Measurements from ENCODE around the gene MAGI2.

The MAGI2 gene

DNA sequence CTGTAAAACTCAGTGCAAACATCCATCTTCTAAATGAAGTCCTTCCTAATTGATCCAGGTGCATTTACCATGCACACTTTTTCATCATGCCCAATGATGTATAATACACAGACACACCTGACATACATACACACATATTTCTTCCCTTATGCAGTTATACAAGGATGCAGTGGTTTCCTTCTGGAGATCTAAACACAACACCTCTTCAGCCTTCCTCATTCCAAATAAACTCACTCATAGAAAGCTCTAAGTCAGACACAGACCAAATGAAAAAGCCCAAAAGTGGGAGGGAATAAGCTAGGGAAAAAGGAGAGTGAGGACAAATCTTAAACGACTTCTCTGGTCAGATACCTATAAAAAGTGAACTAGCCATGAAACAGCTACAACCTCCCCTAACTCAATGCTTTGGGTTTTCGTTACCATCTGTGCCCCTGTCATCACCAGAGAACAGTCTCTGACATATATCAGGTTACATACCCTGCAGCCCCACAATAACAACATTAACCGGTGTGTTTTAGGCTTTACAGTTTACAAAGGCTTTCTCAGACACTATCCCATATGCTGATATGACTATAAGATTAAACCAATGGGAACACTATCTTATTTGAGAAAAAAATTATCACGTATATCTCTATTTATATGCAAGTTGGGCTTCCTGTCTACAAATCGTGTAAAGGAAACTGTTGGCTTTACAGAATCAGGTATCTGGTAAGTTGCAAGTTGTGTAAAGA is 979.7 kb downstream of the MAGI2 start:
- Histone ChIP-seq H3K4me1 (ENCODE audit: insufficient read depth, poor library complexity, severe bottlenecking) (no peaks in the 10 kb centered on the region), H3K27me3 (ENCODE audit: insufficient read depth, poor library complexity, severe bottlenecking) (no peaks in the 10 kb centered on the region), H3K27ac (ENCODE audit: poor library complexity, severe bottlenecking) (no peak overlapping the region), H3K4me3 (ENCODE audit: severe bottlenecking) (no peak overlapping the region), H3K9me3 (ENCODE audit: severe bottlenecking) (no peaks in the 10 kb centered on the region), H3K36me3 (ENCODE audit: low read depth) (no peaks in the 10 kb centered on the region)
- TF ChIP-seq, protein P1, sequence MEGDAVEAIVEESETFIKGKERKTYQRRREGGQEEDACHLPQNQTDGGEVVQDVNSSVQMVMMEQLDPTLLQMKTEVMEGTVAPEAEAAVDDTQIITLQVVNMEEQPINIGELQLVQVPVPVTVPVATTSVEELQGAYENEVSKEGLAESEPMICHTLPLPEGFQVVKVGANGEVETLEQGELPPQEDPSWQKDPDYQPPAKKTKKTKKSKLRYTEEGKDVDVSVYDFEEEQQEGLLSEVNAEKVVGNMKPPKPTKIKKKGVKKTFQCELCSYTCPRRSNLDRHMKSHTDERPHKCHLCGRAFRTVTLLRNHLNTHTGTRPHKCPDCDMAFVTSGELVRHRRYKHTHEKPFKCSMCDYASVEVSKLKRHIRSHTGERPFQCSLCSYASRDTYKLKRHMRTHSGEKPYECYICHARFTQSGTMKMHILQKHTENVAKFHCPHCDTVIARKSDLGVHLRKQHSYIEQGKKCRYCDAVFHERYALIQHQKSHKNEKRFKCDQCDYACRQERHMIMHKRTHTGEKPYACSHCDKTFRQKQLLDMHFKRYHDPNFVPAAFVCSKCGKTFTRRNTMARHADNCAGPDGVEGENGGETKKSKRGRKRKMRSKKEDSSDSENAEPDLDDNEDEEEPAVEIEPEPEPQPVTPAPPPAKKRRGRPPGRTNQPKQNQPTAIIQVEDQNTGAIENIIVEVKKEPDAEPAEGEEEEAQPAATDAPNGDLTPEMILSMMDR (IDR thresholded peaks at IDR 0.05; ENCODE audit: poor library complexity, severe bottlenecking), result no peak
- DNase-seq (ENCODE audit: low spot score), result no peak
- ATAC-seq (ENCODE audit: low read depth), result no peak

DNA sequence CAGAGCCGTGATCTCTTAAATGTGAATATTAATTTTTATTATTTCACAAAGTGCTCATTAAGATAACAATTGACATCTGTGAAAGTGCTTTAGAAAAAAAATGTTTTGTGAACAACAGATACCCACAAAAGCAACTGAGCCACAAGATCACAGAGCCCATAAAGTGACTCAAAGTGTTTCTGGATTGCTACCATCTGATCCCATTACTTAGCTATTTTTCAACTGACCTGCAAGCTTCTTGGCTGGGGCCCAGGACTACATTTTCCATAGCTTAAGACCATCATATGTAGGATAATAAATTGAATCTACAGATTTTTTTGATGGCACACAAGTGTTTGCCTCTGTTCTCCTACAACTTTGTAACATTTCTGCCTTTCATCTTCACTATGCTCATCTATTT is 980.4 kb downstream of the MAGI2 start:
- DNase-seq (ENCODE audit: low spot score), result no peak
- TF ChIP-seq, protein P1 (IDR thresholded peaks at IDR 0.05; ENCODE audit: poor library complexity, severe bottlenecking), result no peak
- no peak overlapping the region for H3K4me3 ChIP-seq (ENCODE audit: severe bottlenecking)

DNA sequence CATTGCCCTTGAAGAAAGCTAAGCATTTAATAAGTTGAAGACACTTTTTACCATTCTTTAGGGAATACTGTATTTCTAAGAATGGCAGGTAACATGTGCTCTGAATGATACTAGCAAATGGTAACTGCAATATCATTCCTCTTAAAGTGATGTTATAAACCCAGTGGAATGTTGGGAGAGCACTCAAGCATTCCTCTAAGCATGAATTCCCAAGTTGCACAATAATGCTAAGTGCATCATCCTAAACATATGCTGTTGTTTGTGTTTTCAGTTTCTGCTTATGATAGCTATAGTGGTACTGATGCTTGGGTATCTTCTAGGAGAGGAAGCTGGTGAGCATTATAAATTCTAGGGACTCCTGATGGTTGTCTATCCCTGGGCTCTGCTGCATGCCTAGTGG is 980.9 kb downstream of the MAGI2 start:
- peak; percentile 29; the same call in 1 of the 3 replicates for ATAC-seq (ENCODE audit: low read depth)
- H3K27me3 ChIP-seq (ENCODE audit: insufficient read depth, poor library complexity, severe bottlenecking), result no peaks in the 10 kb centered on the region
- no peaks in the 10 kb centered on the region for H3K9me3 ChIP-seq (ENCODE audit: severe bottlenecking)
- H3K27ac ChIP-seq (ENCODE audit: poor library complexity, severe bottlenecking), result no peak overlapping the region
- no peaks in the 10 kb centered on the region for H3K36me3 ChIP-seq (ENCODE audit: low read depth)
- no peaks in the 10 kb centered on the region for H3K4me1 ChIP-seq (ENCODE audit: insufficient read depth, poor library complexity, severe bottlenecking)
- DNase-seq (ENCODE audit: low spot score), result no peak
- no peak overlapping the region for H3K4me3 ChIP-seq (ENCODE audit: severe bottlenecking)
- TF ChIP-seq, protein P1 (IDR thresholded peaks at IDR 0.05; ENCODE audit: poor library complexity, severe bottlenecking), result no peak

More for the DNA sequence above, 980.4 kb downstream of the MAGI2 start:
- Histone ChIP-seq H3K4me1 (ENCODE audit: insufficient read depth, poor library complexity, severe bottlenecking) (no peaks in the 10 kb centered on the region), H3K27ac (ENCODE audit: poor library complexity, severe bottlenecking) (no peak overlapping the region), H3K9me3 (ENCODE audit: severe bottlenecking) (no peaks in the 10 kb centered on the region), H3K27me3 (ENCODE audit: insufficient read depth, poor library complexity, severe bottlenecking) (no peaks in the 10 kb centered on the region), H3K36me3 (ENCODE audit: low read depth) (no peaks in the 10 kb centered on the region)
- ATAC-seq (ENCODE audit: low read depth), result no peak

DNA sequence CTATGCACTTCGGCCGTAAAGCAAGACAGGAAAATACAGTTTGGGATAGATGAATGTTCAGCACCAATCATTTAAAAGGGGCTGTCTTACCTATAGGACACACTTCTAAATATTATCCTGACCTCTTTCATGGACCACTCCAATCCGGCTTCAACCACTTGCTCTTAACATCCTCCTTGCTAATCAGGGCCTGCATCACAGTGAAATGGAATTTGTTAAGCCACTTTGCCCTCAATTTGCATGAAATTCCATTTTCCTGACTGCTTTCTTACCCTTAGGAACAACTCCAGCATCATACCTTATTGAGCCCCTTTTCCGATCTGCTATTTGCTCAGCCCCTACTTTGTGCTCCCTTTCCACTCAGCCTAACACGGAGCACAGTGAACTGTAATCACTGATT is 987.6 kb downstream of the MAGI2 start:
- no peaks in the 10 kb centered on the region for H3K9me3 ChIP-seq (ENCODE audit: severe bottlenecking)
- TF ChIP-seq, protein P1 (IDR thresholded peaks at IDR 0.05; ENCODE audit: poor library complexity, severe bottlenecking), result no peak
- no peaks in the 10 kb centered on the region for H3K4me1 ChIP-seq (ENCODE audit: insufficient read depth, poor library complexity, severe bottlenecking)
- no peaks in the 10 kb centered on the region for H3K36me3 ChIP-seq (ENCODE audit: low read depth)
- H3K27ac ChIP-seq (ENCODE audit: poor library complexity, severe bottlenecking), result no peak overlapping the region
- H3K27me3 ChIP-seq (ENCODE audit: insufficient read depth, poor library complexity, severe bottlenecking), result no peaks in the 10 kb centered on the region
- DNase-seq (ENCODE audit: low spot score) (no peak), ATAC-seq (ENCODE audit: low read depth) (no peak)
- no peak overlapping the region for H3K4me3 ChIP-seq (ENCODE audit: severe bottlenecking)

DNA sequence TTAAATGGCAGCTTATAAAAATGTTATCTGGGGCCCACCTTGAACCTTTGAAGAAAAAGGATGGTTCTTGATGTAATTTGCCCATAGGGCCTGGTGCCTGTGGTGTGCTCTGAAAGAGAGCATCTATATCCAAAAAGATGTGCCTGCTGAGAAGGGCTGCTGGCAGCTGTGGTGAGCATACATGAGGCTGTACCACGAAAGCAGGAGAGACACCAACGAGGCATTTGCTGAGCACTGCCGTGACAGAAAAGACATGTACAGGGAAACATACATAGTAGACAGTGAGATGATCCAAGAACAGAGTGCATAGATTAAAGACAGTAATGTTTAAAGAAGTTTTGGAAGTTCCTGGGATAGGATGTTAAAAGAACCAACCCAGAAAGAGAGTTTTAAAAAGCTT is 990.4 kb downstream of the MAGI2 start:
- ATAC-seq (ENCODE audit: low read depth), result no peak

More for the DNA sequence above, 990.4 kb downstream of the MAGI2 start:
- H3K4me1 ChIP-seq (ENCODE audit: insufficient read depth, poor library complexity, severe bottlenecking), result no peaks in the 10 kb centered on the region
- DNase-seq (ENCODE audit: low spot score), result no peak
- TF ChIP-seq, protein P1 (IDR thresholded peaks at IDR 0.05; ENCODE audit: poor library complexity, severe bottlenecking), result no peak
- H3K27ac ChIP-seq (ENCODE audit: poor library complexity, severe bottlenecking), result no peak overlapping the region
- no peaks in the 10 kb centered on the region for H3K9me3 ChIP-seq (ENCODE audit: severe bottlenecking)
- no peaks in the 10 kb centered on the region for H3K36me3 ChIP-seq (ENCODE audit: low read depth)
- no peaks in the 10 kb centered on the region for H3K27me3 ChIP-seq (ENCODE audit: insufficient read depth, poor library complexity, severe bottlenecking)
- no peak overlapping the region for H3K4me3 ChIP-seq (ENCODE audit: severe bottlenecking)
